Neural cell (in vitro differentiated cells): ENCODE measurements around the gene STRBP. TPM values are rescaled to one million over a fixed set of nuclear protein-coding genes. Genes with fewer than 3 reads are reported as not detected.

Source experiments
- H2AFZ ChIP-seq: fragments of 200-600, 300-800 bp; sonication (generic), shearing (Covaris generic); 2 replicates; pipeline ENCODE4 v1.6.0; 2014; ENCODE audit warnings: low read depth, mild to moderate bottlenecking, antibody characterized with exemption, low read length, moderate library complexity
- H3F3A ChIP-seq: fragments of 200-600 bp; shearing (Covaris generic); 2 replicates; pipeline ENCODE4 v1.6.1; 2016; ENCODE audit warnings: mild to moderate bottlenecking, moderate library complexity, mixed read lengths, antibody characterized with exemption, low read length; ENCODE audit not compliant: insufficient read depth, poor library complexity, severe bottlenecking
- H3K27ac ChIP-seq: fragments of 200-600, 300-800 bp; sonication (generic), shearing (Covaris generic); 2 replicates; pipeline ENCODE4 v1.5.1; 2014; ENCODE audit warnings: mild to moderate bottlenecking, low read length, moderate library complexity
- H3K27me3 ChIP-seq: fragments of 300-800, 200-600 bp; sonication (generic), shearing (Covaris generic); 2 replicates; pipeline ENCODE4 v1.6.0; 2014; ENCODE audit warnings: mild to moderate bottlenecking, low read depth, low read length, moderate library complexity; ENCODE audit not compliant: insufficient read depth
- H3K36me3 ChIP-seq: fragments of 300-800, 200-600 bp; sonication (generic), shearing (Covaris generic); 2 replicates; pipeline ENCODE4 v1.5.1; 2014; ENCODE audit warnings: mild to moderate bottlenecking, antibody characterized with exemption, low read length, moderate library complexity; ENCODE audit not compliant: insufficient read depth
- H3K4me2 ChIP-seq: fragments of 300-800, 200-600 bp; sonication (generic), shearing (Covaris generic); 2 replicates; pipeline ENCODE4 v1.6.0; 2014; ENCODE audit warnings: mild to moderate bottlenecking, low read length
- H3K4me3 ChIP-seq: fragments of 300-800, 200-600 bp; sonication (generic), shearing (Covaris generic); 2 replicates; pipeline ENCODE4 v1.5.1; 2014; ENCODE audit warnings: mild to moderate bottlenecking, low read length, moderate library complexity
- H3K79me2 ChIP-seq: fragments of 200-600 bp; shearing (Covaris generic); replicated peaks from 2 replicates; pipeline ENCODE4 v1.6.0; 2014; ENCODE audit warnings: mild to moderate bottlenecking, low read length, moderate library complexity; ENCODE audit not compliant: insufficient read depth
- H3K9ac ChIP-seq: fragments of 300-800, 200-600 bp; sonication (generic), shearing (Covaris generic); 2 replicates; pipeline ENCODE4 v1.6.1; 2016; ENCODE audit warnings: mild to moderate bottlenecking, low read length, mixed read lengths
- H3K9me2 ChIP-seq: fragments of 200-600 bp; shearing (Covaris generic); 2 replicates; pipeline ENCODE4 v1.6.1; 2016; ENCODE audit warnings: mild to moderate bottlenecking, low read length, mixed read lengths; ENCODE audit not compliant: insufficient read depth
- H3K9me3 ChIP-seq: fragments of 200-600, 300-800 bp; sonication (generic), shearing (Covaris generic); 2 replicates; pipeline ENCODE4 v1.6.1; 2016; ENCODE audit warnings: mild to moderate bottlenecking, mixed run types, low read length, moderate library complexity, mixed read lengths
- H4K20me1 ChIP-seq: fragments of 200-600 bp; shearing (Covaris generic); 2 replicates; pipeline ENCODE4 v1.6.1; 2016; ENCODE audit warnings: mild to moderate bottlenecking, mixed run types; ENCODE audit not compliant: insufficient read depth
- EP300 ChIP-seq: fragments of 450-650 bp; conservative IDR thresholded peaks from 2 replicates; pipeline ENCODE4 v1.6.1; 2014; ENCODE audit warnings: antibody characterized with exemption, mild to moderate bottlenecking, moderate library complexity; ENCODE audit not compliant: poor library complexity, severe bottlenecking
- EZH2 ChIP-seq: fragments of 200-600, 300-800 bp; shearing (Covaris generic), sonication (generic); IDR thresholded peaks from 2 replicates; pipeline ENCODE4 v1.6.1; 2014; ENCODE audit warnings: antibody characterized with exemption, low read length, borderline replicate concordance, mild to moderate bottlenecking; ENCODE audit not compliant: insufficient read depth, poor library complexity, severe bottlenecking
- MXI1 ChIP-seq: fragments of 450-650 bp; conservative IDR thresholded peaks from 2 replicates; pipeline ENCODE4 v1.6.1; 2014; ENCODE audit warnings: antibody characterized with exemption, mild to moderate bottlenecking; ENCODE audit not compliant: poor library complexity, severe bottlenecking
- POLR2AphosphoS5 ChIP-seq: IDR thresholded peaks from 2 replicates; pipeline ENCODE4 v1.6.1; 2012
- RAD21 ChIP-seq: fragments of 450-650 bp; conservative IDR thresholded peaks from 2 replicates; pipeline ENCODE4 v1.6.1; 2014; ENCODE audit warnings: antibody characterized with exemption, mild to moderate bottlenecking, moderate library complexity
- REST ChIP-seq: IDR thresholded peaks from 2 replicates; pipeline ENCODE4 v1.6.1; 2012; ENCODE audit warnings: borderline replicate concordance
- SMC3 ChIP-seq: fragments of 450-650 bp; conservative IDR thresholded peaks from 2 replicates; pipeline ENCODE4 v1.6.1; 2014; ENCODE audit warnings: antibody characterized with exemption, mild to moderate bottlenecking, moderate library complexity; ENCODE audit not compliant: poor library complexity
- TAF1 ChIP-seq: IDR thresholded peaks from 2 replicates; pipeline ENCODE4 v1.6.1; 2012; ENCODE audit warnings: low read depth
- polyA plus RNA-seq: library from polyadenylated mRNA; depleted of rRNA; stranded (reverse); fragments of >200 nt; gene quantifications from 2 replicates; pipeline ENCODE4 v1.2.3, GENCODE V29; 2014
- TF ChIP-seq, protein P1 (sequence below): fragments of 450-650 bp; IDR thresholded peaks from 2 replicates; pipeline ENCODE4 v1.5.1; 2014; ENCODE audit warnings: antibody characterized with exemption, mild to moderate bottlenecking, moderate library complexity; ENCODE audit not compliant: poor library complexity, severe bottlenecking

Gene STRBP
- polyA plus RNA-seq, 1 donor from 2014 or later = 64.6 TPM

DNA sequence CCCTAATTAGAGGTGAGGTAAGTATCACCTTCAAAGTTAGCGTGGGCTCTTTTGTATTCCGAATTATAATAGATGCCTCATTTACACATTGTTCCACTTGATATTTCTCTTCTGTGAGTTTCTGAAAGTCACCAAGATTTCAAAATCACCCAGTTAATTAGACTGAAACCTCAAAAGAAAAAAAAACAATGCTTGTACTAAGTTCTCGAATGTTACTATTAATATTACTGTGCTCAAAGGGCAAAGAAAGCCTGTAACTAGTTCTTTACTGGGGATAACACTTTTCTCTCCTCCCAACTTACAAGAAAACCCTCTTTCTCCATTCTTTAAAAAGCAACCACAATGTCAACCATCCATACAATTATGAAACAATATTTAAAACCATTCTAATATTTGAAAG, 98.5 kb downstream of the STRBP start:
- H3K27me3 ChIP-seq = no peaks in the 10 kb centered on the region
- H2AFZ ChIP-seq = no peak overlapping the region
- H3K9me3 ChIP-seq = no peaks in the 10 kb centered on the region
- no peak overlapping the region for H3K27ac ChIP-seq
- H3K9ac ChIP-seq = no peak overlapping the region
- no peak overlapping the region for H3K4me3 ChIP-seq
- no peak overlapping the region for H3K4me2 ChIP-seq
- H3K9me2 ChIP-seq = no peaks in the 10 kb centered on the region
- no peaks in the 10 kb centered on the region for H3K79me2 ChIP-seq
- H3K36me3 ChIP-seq = no peaks in the 10 kb centered on the region
- no peaks in the 10 kb centered on the region for H3F3A ChIP-seq
- no peaks in the 10 kb centered on the region for H4K20me1 ChIP-seq
- TF ChIP-seq RAD21 (no peak), SMC3 (no peak), MXI1 (no peak), REST (no peak), TAF1 (no peak), EP300 (no peak), EZH2 (no peak)
- TF ChIP-seq, protein P1, sequence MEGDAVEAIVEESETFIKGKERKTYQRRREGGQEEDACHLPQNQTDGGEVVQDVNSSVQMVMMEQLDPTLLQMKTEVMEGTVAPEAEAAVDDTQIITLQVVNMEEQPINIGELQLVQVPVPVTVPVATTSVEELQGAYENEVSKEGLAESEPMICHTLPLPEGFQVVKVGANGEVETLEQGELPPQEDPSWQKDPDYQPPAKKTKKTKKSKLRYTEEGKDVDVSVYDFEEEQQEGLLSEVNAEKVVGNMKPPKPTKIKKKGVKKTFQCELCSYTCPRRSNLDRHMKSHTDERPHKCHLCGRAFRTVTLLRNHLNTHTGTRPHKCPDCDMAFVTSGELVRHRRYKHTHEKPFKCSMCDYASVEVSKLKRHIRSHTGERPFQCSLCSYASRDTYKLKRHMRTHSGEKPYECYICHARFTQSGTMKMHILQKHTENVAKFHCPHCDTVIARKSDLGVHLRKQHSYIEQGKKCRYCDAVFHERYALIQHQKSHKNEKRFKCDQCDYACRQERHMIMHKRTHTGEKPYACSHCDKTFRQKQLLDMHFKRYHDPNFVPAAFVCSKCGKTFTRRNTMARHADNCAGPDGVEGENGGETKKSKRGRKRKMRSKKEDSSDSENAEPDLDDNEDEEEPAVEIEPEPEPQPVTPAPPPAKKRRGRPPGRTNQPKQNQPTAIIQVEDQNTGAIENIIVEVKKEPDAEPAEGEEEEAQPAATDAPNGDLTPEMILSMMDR = no peak

GRCh38 chr9:123168586-123168985, 99.8 kb downstream of the STRBP start:
- H3K27me3 ChIP-seq = no peaks in the 10 kb centered on the region
- H3F3A ChIP-seq = no peaks in the 10 kb centered on the region
- TF ChIP-seq MXI1 (no peak), SMC3 (no peak), EP300 (no peak), EZH2 (no peak), RAD21 (no peak), POLR2AphosphoS5 (no peak), TAF1 (no peak), REST (no peak)
- TF ChIP-seq, protein P1 = no peak
- H3K9ac ChIP-seq = no peak overlapping the region
- H2AFZ ChIP-seq = no peak overlapping the region
- H3K27ac ChIP-seq = no peak overlapping the region
- H3K36me3 ChIP-seq = no peaks in the 10 kb centered on the region
- no peak overlapping the region for H3K4me2 ChIP-seq
- H3K79me2 ChIP-seq = no peaks in the 10 kb centered on the region
- no peaks in the 10 kb centered on the region for H3K9me2 ChIP-seq
- no peak overlapping the region for H3K4me3 ChIP-seq
- no peaks in the 10 kb centered on the region for H3K9me3 ChIP-seq
- H4K20me1 ChIP-seq = no peaks in the 10 kb centered on the region
